ENCODE measurements around the gene RIOK3. TPM values are rescaled to one million over a fixed set of nuclear protein-coding genes. Genes with fewer than 3 reads are reported as not detected.

The RIOK3 gene
- total and polyA plus RNA-seq, 10 of the 15 experiments (the other 5 are each of a cell fraction or from before 2014, with no cell fraction given), result 18.0 to 87.5 (median 53.8) TPM

GRCh38 chr18:23530195-23530594, 77.1 kb downstream of the RIOK3 start:
- DNase-seq (ENCODE audit: low read depth, low spot score) (no peak), FAIRE-seq (no peak), ATAC-seq (no peak)
- ChIA-PET POLR2A (no interaction called here), RAD21 (ENCODE audit: unreplicated experiment) (interaction anchor here (0.6 kb wide), 1 partner anchor 99 kb away, joined by 3 read pairs; no protein-coding TSS in a partner anchor), SMC1A (ENCODE audit: uncharacterized antibody, unreplicated experiment) (interaction anchor here (1.5 kb wide), 1 partner anchor 13 kb away, joined by 3 read pairs; no protein-coding TSS in a partner anchor), CTCF (no interaction called here)
- no peak for TF ChIP-seq ZNF622 (IDR thresholded peaks at IDR 0.05)
- TF ChIP-seq NR2C2 (IDR thresholded peaks at IDR 0.05; ENCODE audit: borderline replicate concordance, control insufficient read depth, insufficient read length, low read depth), result no peak
- TF ChIP-seq, protein P1, sequence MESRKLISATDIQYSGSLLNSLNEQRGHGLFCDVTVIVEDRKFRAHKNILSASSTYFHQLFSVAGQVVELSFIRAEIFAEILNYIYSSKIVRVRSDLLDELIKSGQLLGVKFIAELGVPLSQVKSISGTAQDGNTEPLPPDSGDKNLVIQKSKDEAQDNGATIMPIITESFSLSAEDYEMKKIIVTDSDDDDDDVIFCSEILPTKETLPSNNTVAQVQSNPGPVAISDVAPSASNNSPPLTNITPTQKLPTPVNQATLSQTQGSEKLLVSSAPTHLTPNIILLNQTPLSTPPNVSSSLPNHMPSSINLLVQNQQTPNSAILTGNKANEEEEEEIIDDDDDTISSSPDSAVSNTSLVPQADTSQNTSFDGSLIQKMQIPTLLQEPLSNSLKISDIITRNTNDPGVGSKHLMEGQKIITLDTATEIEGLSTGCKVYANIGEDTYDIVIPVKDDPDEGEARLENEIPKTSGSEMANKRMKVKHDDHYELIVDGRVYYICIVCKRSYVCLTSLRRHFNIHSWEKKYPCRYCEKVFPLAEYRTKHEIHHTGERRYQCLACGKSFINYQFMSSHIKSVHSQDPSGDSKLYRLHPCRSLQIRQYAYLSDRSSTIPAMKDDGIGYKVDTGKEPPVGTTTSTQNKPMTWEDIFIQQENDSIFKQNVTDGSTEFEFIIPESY (IDR thresholded peaks at IDR 0.05), result no peak
- TF ChIP-seq SREBF1 (IDR thresholded peaks at IDR 0.05; ENCODE audit: low read length), result no peak
- no peak for TF ChIP-seq CHD1 (IDR thresholded peaks at IDR 0.05; ENCODE audit: low read depth, low read length)
- H3K4me2 ChIP-seq (ENCODE audit: control insufficient read depth, insufficient read depth), result no peak overlapping the region
- no peak overlapping the region for H2AFZ ChIP-seq (ENCODE audit: control insufficient read depth, low read depth, low read length)
- intact Hi-C loops (cut with micrococcal nuclease; ENCODE audit: unreplicated experiment), result no loop called here
- peaks cover 37 to 60% of the 10 kb centered on the region in 2 experiments for H3K36me3 ChIP-seq (ENCODE audit: control insufficient read depth in 2 of 2, insufficient read depth in 2 of 2, low read length in 1 of 2)
- H4K20me1 ChIP-seq (ENCODE audit: control insufficient read depth, insufficient read depth), result no peaks in the 10 kb centered on the region
- WGBS (ENCODE audit: insufficient coverage, insufficient replicate concordance, low lambda C conversion rate, missing lambda C conversion rate), result 92% methylated on average over 7 of the region's 7 CpGs
- H3K27me3 ChIP-seq (replicated peaks in 1 of 2; ENCODE audit: control insufficient read depth in 2 of 2, insufficient read depth in 2 of 2, low read length in 1 of 2), result no peaks in the 10 kb centered on the region
- H3K4me3 ChIP-seq, result no peak overlapping the region
- no peaks in the 10 kb centered on the region for H3K4me1 ChIP-seq (ENCODE audit: control insufficient read depth, insufficient read depth, low read length)
- H3K27ac ChIP-seq (ENCODE audit: control insufficient read depth, insufficient read depth), result no peak overlapping the region
- BruUV-seq (replicated peaks), result no TSS peak
- H3K79me2 ChIP-seq (ENCODE audit: control insufficient read depth, insufficient read depth, low read length), result no peaks in the 10 kb centered on the region
- no peaks in the 10 kb centered on the region for H3K9me3 ChIP-seq (replicated peaks; ENCODE audit: control insufficient read depth, insufficient read depth, low read length)
- in situ Hi-C loops (cut with MboI), result no loop called here
- H3K9ac ChIP-seq (ENCODE audit: control insufficient read depth, insufficient read depth, low read length), result no peak overlapping the region

GRCh38 chr18:23531912-23532311, 78.8 kb downstream of the RIOK3 start:
- TF ChIP-seq MEF2A (IDR thresholded peaks at IDR 0.05; ENCODE audit: insufficient read depth, low read depth, low read length), result no peak
- TF ChIP-seq TAF1 (IDR thresholded peaks at IDR 0.05; ENCODE audit: borderline replicate concordance, low read depth, low read length), result no peak
- no peak for TF ChIP-seq SMARCA5 (IDR thresholded peaks at IDR 0.05)
- no peak for TF ChIP-seq CHD4 (IDR thresholded peaks at IDR 0.05)
- no peak for TF ChIP-seq CEBPZ (IDR thresholded peaks at IDR 0.05; ENCODE audit: low read depth, low read length)
- TF ChIP-seq YY1 (IDR thresholded peaks at IDR 0.05; ENCODE audit: low read depth, low read length), result no peak
- TF ChIP-seq POLR2A (IDR thresholded peaks at IDR 0.05; ENCODE audit: low read depth, low read length), result peak; percentile 58
- Histone ChIP-seq H2AFZ (ENCODE audit: control insufficient read depth, low read depth, low read length) (no peak overlapping the region), H3K27ac (ENCODE audit: control insufficient read depth, insufficient read depth) (no peak overlapping the region), H3K9ac (ENCODE audit: control insufficient read depth, insufficient read depth, low read length) (no peak overlapping the region), H3K79me2 (ENCODE audit: control insufficient read depth, insufficient read depth, low read length) (no peaks in the 10 kb centered on the region), H3K9me3 (replicated peaks; ENCODE audit: control insufficient read depth, insufficient read depth, low read length) (no peaks in the 10 kb centered on the region), H3K27me3 (replicated peaks in 1 of 2; ENCODE audit: control insufficient read depth in 2 of 2, insufficient read depth in 2 of 2, low read length in 1 of 2) (no peaks in the 10 kb centered on the region), H3K4me2 (ENCODE audit: control insufficient read depth, insufficient read depth) (no peak overlapping the region), H3K4me3 (no peak overlapping the region), H4K20me1 (ENCODE audit: control insufficient read depth, insufficient read depth) (no peaks in the 10 kb centered on the region), H3K4me1 (ENCODE audit: control insufficient read depth, insufficient read depth, low read length) (no peaks in the 10 kb centered on the region), H3K36me3 (ENCODE audit: control insufficient read depth in 2 of 2, insufficient read depth in 2 of 2, low read length in 1 of 2) (peaks cover 35 to 48% of the 10 kb centered on the region in 2 experiments)
- ATAC-seq (no peak), DNase-seq (ENCODE audit: low read depth, low spot score) (no peak), FAIRE-seq (no peak)
- POLR2A ChIA-PET, result interaction anchor here (1.0 kb wide), 1 partner anchor 86 kb away, joined by 4 read pairs; no protein-coding TSS in a partner anchor
- 97% methylated on average over 13 of the region's 13 CpGs for WGBS (ENCODE audit: insufficient coverage, insufficient replicate concordance, low lambda C conversion rate, missing lambda C conversion rate)
- in situ Hi-C loops (cut with MboI), result no loop called here
- SMC1A ChIA-PET (ENCODE audit: uncharacterized antibody, unreplicated experiment), result interaction anchor here (1.0 to 1.6 kb wide), 5 partner anchors 9 to 541 kb away, joined by 3 to 6 read pairs (median 4); no protein-coding TSS in a partner anchor
- no TSS peak for BruUV-seq (replicated peaks)
- CTCF ChIA-PET, result interaction anchor here (0.7 to 3.1 kb wide), 4 partner anchors 9 to 120 kb away, joined by 3 to 14 read pairs (median 3); no protein-coding TSS in a partner anchor
- intact Hi-C loops (cut with micrococcal nuclease; ENCODE audit: unreplicated experiment), result no loop called here
- RAD21 ChIA-PET (ENCODE audit: unreplicated experiment), result no interaction called here

Data from GM12878 (cell line).